OCI-LY1 (cell line): Measurements from ENCODE around the gene ZNF275.

Experiments
- EZH2 ChIP-seq: fragments of 200-600 bp; sonication (generic), shearing (Covaris generic); IDR thresholded peaks from 2 replicates; pipeline ENCODE4 v1.8.0; 2017; ENCODE audit warnings: borderline replicate concordance, mixed run types, mild to moderate bottlenecking, antibody characterized with exemption, low read length, moderate library complexity, mixed read lengths
- TF ChIP-seq, protein P1 (sequence below): fragments of 200-600 bp; sonication (generic), shearing (Covaris generic); IDR thresholded peaks from 2 replicates; pipeline ENCODE4 v1.5.1; 2017; ENCODE audit warnings: mild to moderate bottlenecking, antibody characterized with exemption, low read length, moderate library complexity, mixed read lengths

DNA sequence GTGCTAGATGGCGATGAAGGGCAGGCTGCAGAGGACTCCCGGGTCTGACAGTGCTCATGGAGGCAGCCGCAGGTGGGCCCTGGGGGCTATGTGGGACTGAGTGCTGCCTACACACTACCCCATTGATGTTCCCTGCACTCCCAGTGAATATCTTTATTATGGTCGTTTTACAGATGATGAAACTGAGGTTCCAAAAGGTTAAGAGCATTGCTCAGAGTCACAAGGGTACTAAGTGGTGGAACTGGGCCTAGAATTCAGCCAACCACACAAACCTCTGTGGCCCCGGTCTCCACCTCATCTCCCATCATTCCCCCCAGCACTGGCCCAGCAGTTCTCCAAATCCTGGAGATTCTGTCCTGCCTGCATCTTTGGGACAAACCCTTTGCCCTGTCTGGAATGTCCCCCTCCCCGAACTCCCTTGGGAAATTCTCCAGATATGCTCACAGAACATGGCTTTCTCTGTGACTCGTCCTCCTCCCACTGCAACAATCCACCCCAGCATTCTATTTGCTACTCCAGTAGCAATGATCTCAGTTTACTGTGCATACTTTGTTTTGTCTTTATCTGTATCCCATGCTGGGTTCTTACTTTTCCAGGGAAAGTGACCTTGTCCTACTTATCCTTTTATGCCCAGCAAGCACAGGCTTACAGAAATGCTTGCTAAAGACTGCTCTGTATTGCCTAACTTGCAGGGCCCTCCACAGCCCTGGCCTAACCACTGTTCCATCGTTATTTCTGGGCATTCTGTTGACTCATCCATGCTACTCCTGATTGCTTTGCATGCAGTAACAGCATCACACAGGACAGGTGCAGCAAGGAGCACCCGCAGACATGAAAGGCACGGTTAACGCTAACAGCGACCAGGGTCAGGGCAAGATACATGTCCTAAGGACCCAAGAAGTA, 26.4 kb upstream of the ZNF275 start:
- TF ChIP-seq, protein P1, sequence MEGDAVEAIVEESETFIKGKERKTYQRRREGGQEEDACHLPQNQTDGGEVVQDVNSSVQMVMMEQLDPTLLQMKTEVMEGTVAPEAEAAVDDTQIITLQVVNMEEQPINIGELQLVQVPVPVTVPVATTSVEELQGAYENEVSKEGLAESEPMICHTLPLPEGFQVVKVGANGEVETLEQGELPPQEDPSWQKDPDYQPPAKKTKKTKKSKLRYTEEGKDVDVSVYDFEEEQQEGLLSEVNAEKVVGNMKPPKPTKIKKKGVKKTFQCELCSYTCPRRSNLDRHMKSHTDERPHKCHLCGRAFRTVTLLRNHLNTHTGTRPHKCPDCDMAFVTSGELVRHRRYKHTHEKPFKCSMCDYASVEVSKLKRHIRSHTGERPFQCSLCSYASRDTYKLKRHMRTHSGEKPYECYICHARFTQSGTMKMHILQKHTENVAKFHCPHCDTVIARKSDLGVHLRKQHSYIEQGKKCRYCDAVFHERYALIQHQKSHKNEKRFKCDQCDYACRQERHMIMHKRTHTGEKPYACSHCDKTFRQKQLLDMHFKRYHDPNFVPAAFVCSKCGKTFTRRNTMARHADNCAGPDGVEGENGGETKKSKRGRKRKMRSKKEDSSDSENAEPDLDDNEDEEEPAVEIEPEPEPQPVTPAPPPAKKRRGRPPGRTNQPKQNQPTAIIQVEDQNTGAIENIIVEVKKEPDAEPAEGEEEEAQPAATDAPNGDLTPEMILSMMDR, result no peak
- no peak for TF ChIP-seq EZH2
